Esophagus squamous epithelium (tissue), 4 donors: Measurements from ENCODE around the gene MBD6.

Source experiments
- CTCF ChIP-seq, 6 experiments: fragments of 450-650 bp in 4 of 6; fragments of 200-600 bp in 2 of 6; sonication (generic) in 2 of 6; IDR thresholded peaks; one replicate each; pipeline ENCODE4 v1.5.1; 2016 to 2019; ENCODE audit warnings: antibody characterized with exemption in 6 of 6, mild to moderate bottlenecking in 4 of 6, moderate library complexity in 4 of 6
- POLR2A ChIP-seq, 4 donors: fragments of 450-650 bp; IDR thresholded peaks; one replicate each; pipeline ENCODE4 v1.6.1; 2017; ENCODE audit warnings: antibody characterized with exemption in 4 of 4, mild to moderate bottlenecking in 4 of 4, moderate library complexity in 3 of 4

- no peak for TF ChIP-seq POLR2A (IDR thresholded peaks at IDR 0.05)
- TF ChIP-seq CTCF (IDR thresholded peaks at IDR 0.05), result no peak
Measured at GRCh38 chr12:57550641-57551549, 28.3 kb downstream of the MBD6 start.
